MM.1S (cell line): ENCODE results near the gene ZMYM3.
A peak's percentile ranks its signal among the peaks of the same experiment; 100 is the strongest.

Experiments used
- DNase-seq: peaks from one replicate; pipeline ENCODE4 v3.0.0-alpha.2; 2015
- H2AFZ ChIP-seq: fragments of 300-600 bp; sonication (generic); 2 replicates; pipeline ENCODE4 v1.6.0; 2016; ENCODE audit warnings: antibody characterized with exemption, low read length
- H3F3A ChIP-seq: fragments of 300-600 bp; sonication (generic); 2 replicates; pipeline ENCODE4 v1.6.1; 2016; ENCODE audit warnings: mild to moderate bottlenecking, antibody characterized with exemption, low read length, moderate library complexity, mixed read lengths; ENCODE audit not compliant: insufficient read depth
- H3K27ac ChIP-seq: fragments of 300-600 bp; sonication (generic); 2 replicates; pipeline ENCODE4 v1.5.1; 2016; ENCODE audit warnings: mild to moderate bottlenecking, low read length
- H3K27me3 ChIP-seq: fragments of 300-600 bp; sonication (generic); replicated peaks from 2 replicates; pipeline ENCODE4 v1.6.0; 2016; ENCODE audit warnings: low read length; ENCODE audit not compliant: insufficient read depth
- H3K36me3 ChIP-seq: fragments of 300-600 bp; sonication (generic); replicated peaks from 2 replicates; pipeline ENCODE4 v1.6.1; 2016; ENCODE audit warnings: mild to moderate bottlenecking, low read length, mixed read lengths; ENCODE audit not compliant: insufficient read depth
- H3K4me1 ChIP-seq: fragments of 300-600 bp; sonication (generic); 2 replicates; pipeline ENCODE4 v1.6.1; 2016; ENCODE audit warnings: low read length, mixed read lengths
- H3K4me2 ChIP-seq: fragments of 300-600 bp; sonication (generic); 2 replicates; pipeline ENCODE4 v1.6.0; 2016; ENCODE audit warnings: low read depth, low read length
- H3K4me3 ChIP-seq: fragments of 300-600 bp; sonication (generic); 2 replicates; pipeline ENCODE4 v1.5.1; 2016; ENCODE audit warnings: low read length, mixed read lengths
- H3K79me2 ChIP-seq: fragments of 300-600 bp; sonication (generic); 2 replicates; pipeline ENCODE4 v1.6.1; 2016; ENCODE audit warnings: mixed run types, low read length, mixed read lengths
- H3K9ac ChIP-seq: fragments of 300-600 bp; sonication (generic); 2 replicates; pipeline ENCODE4 v1.6.1; 2016; ENCODE audit warnings: low read length, mixed read lengths
- H3K9me2 ChIP-seq: fragments of 300-600 bp; sonication (generic); replicated peaks from 2 replicates; pipeline ENCODE4 v1.6.1; 2016; ENCODE audit warnings: mild to moderate bottlenecking, low read length, mixed read lengths; ENCODE audit not compliant: insufficient read depth
- H3K9me3 ChIP-seq: fragments of 300-600 bp; sonication (generic); replicated peaks from 2 replicates; pipeline ENCODE4 v1.6.1; 2016; ENCODE audit warnings: mild to moderate bottlenecking, low read length, mixed read lengths; ENCODE audit not compliant: insufficient read depth
- H4K20me1 ChIP-seq: fragments of 300-600 bp; sonication (generic); 2 replicates; pipeline ENCODE4 v1.6.1; 2016; ENCODE audit warnings: mild to moderate bottlenecking, low read length, moderate library complexity, mixed read lengths; ENCODE audit not compliant: insufficient read depth
- CTCF ChIP-seq: fragments of 300-600 bp; sonication (generic); IDR thresholded peaks from 2 replicates; pipeline ENCODE4 v1.5.1; 2016; ENCODE audit warnings: antibody characterized with exemption, low read length, mixed read lengths
- EZH2 ChIP-seq: fragments of 300-600 bp; sonication (generic); optimal IDR thresholded peaks from 2 replicates; pipeline ENCODE3; 2017; ENCODE audit warnings: low read depth, mild to moderate bottlenecking, antibody characterized with exemption, low read length, mixed read lengths
- EZH2phosphoT487 ChIP-seq: fragments of 300-600 bp; sonication (generic); IDR thresholded peaks from 2 replicates; pipeline ENCODE4 v1.6.1; 2018; ENCODE audit warnings: antibody characterized with exemption, low read length

Gene ZMYM3

DNA sequence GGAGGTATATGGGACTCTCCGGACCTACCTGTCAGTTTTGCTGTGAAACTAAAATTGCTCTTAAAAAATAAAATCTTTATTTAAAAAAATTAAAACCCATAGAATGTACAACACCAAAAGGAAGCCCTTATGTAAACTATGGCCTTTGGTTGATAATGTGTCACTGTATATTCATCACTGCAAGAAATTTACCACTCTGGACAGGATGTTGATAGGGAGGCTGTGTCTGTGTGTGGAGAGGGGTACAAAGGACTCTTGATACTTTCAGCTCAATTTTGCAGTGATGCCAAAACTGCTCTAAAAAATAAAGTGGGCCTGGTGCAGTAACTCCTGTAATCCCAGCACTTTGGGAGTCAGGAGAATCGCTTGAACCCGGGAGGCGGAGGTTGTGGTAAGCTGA lies 2.9 kb upstream of the ZMYM3 start:
- H2AFZ ChIP-seq = no peak overlapping the region
- H3K36me3 ChIP-seq = no peaks in the 10 kb centered on the region
- no peak overlapping the region for H3K4me2 ChIP-seq
- H3K27ac ChIP-seq = no peak overlapping the region
- no peaks in the 10 kb centered on the region for H3F3A ChIP-seq
- no peak overlapping the region for H3K4me3 ChIP-seq
- TF ChIP-seq EZH2 = no peak
- no peak for TF ChIP-seq CTCF
- TF ChIP-seq EZH2phosphoT487 = no peak
- no peak overlapping the region for H3K9ac ChIP-seq
- no peaks in the 10 kb centered on the region for H3K9me3 ChIP-seq
- H3K79me2 ChIP-seq = peaks cover 7% of the 10 kb centered on the region; the same call in 1 of the 2 replicates
- no peaks in the 10 kb centered on the region for H3K4me1 ChIP-seq
- no peaks in the 10 kb centered on the region for H4K20me1 ChIP-seq
- no peaks in the 10 kb centered on the region for H3K9me2 ChIP-seq
- H3K27me3 ChIP-seq = no peaks in the 10 kb centered on the region
- DNase-seq = no peak

DNA sequence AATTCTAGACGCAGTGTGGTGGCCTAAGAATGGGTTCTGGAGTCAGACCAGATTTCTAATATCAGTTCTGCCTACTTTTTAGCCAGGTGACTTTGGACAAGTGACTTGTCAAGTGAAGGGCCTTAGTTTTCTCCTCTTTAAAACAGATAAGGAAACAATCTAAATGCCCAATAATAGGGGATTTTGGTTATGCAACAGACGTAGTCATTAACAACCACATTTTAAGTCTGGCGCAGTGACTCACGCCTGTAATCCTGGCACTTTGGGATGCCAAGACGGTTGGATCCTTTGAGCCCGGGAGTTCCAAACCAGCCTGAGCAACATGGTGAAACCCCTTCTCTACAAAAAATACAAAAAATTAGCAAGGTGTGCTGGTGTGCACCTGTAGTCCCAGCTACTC lies 2.1 kb upstream of the ZMYM3 start:
- no peaks in the 10 kb centered on the region for H4K20me1 ChIP-seq
- no peak overlapping the region for H2AFZ ChIP-seq
- DNase-seq = no peak
- no peaks in the 10 kb centered on the region for H3F3A ChIP-seq
- H3K27me3 ChIP-seq = no peaks in the 10 kb centered on the region
- H3K27ac ChIP-seq = no peak overlapping the region
- no peaks in the 10 kb centered on the region for H3K36me3 ChIP-seq
- no peak overlapping the region for H3K4me2 ChIP-seq
- H3K9me3 ChIP-seq = no peaks in the 10 kb centered on the region
- no peak overlapping the region for H3K4me3 ChIP-seq
- peaks cover 7% of the 10 kb centered on the region; the same call in 1 of the 2 replicates for H3K79me2 ChIP-seq
- no peaks in the 10 kb centered on the region for H3K4me1 ChIP-seq
- no peak overlapping the region for H3K9ac ChIP-seq
- H3K9me2 ChIP-seq = no peaks in the 10 kb centered on the region
- no peak for TF ChIP-seq CTCF
- no peak for TF ChIP-seq EZH2
- no peak for TF ChIP-seq EZH2phosphoT487

DNA sequence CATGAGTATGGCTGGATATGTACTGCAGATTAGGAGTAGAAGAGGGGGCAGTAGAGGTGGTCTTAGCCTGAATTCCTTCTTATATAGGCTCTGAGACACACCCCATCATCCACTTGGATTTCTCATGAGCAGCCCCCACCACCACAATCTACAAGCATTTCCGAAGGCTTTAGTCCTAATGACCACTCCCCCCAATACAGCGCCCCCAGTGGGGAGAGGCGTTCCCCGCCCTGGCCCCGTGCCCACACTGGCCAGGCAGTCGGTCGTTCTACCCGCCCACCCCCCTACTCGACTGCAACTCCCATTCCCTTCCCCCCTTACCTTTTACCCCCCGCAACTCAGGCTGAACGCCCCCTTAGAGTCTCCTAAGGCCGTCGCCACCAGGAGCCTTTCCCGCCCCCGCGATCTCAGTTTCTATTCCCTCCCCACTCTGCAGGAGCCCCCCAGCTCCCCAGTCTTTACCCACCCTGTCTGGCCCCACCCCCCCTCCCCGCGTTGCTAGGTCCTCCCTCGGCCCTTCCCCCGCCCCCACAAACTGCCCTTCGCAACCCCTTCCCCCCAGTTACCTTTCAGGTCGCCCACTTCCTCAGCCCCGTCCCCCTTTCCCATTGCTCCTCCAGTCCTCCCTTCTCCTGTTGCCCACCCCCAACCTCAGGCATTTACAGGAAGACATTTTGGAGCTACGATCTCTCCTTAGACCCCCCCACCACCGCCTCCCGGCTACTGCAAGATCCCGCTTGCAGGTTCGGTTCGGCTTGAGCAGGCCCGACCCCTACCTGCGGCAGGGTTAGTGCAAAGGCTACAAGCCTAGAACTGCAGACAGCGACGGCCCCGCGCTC lies 468 bp downstream of the ZMYM3 start:
- peak overlapping the region; percentile 81; the same call in 1 of the 2 replicates for H2AFZ ChIP-seq
- TF ChIP-seq EZH2 = no peak
- TF ChIP-seq CTCF = peak; percentile 45
- no peak for TF ChIP-seq EZH2phosphoT487

More for the DNA sequence above, 468 bp downstream of the ZMYM3 start:
- Histone ChIP-seq H3K4me2 (peak overlapping the region; percentile 57), H3K4me1 (no peaks in the 10 kb centered on the region), H3K27me3 (no peaks in the 10 kb centered on the region), H4K20me1 (no peaks in the 10 kb centered on the region), H3K36me3 (no peaks in the 10 kb centered on the region), H3K9me2 (no peaks in the 10 kb centered on the region), H3F3A (no peaks in the 10 kb centered on the region), H3K4me3 (peak overlapping the region; percentile 92), H3K79me2 (peaks cover 7% of the 10 kb centered on the region; the same call in 1 of the 2 replicates), H3K27ac (no peak overlapping the region), H3K9ac (peak overlapping the region; percentile 84), H3K9me3 (no peaks in the 10 kb centered on the region)
- peak; percentile 38 for DNase-seq
